Heart left ventricle (tissue), 16 donors: ENCODE results near the gene B4GALNT3. TPM values are rescaled to one million over a fixed set of nuclear protein-coding genes. Genes with fewer than 3 reads are reported as not detected.

Source experiments
- ATAC-seq, 4 donors: fragments of 200-7000 bp; cut with Tn5 transposase; one replicate each; pipeline ENCODE4 v1.9.1; 2020 to 2022; ENCODE audit warnings: moderate library complexity in 4 of 4, mild to moderate bottlenecking in 3 of 4, moderate number of reproducible peaks in 1 of 4
- DNase-seq, 5 donors: peaks; one replicate each; pipeline ENCODE4 v3.0.0-alpha.2; 2020
- H3K27ac ChIP-seq, 12 donors: fragments of 200-600 bp; sonication (generic) in 4 of 12; one replicate each; pipeline versions ENCODE4 v1.5.0 to v1.8.0; 2016 to 2022; ENCODE audit warnings: mild to moderate bottlenecking in 2 of 12
- H3K27me3 ChIP-seq, 9 donors: fragments of 200-600 bp; sonication (generic) in 2 of 9; one replicate each; pipeline versions ENCODE4 v1.5.1 to v1.8.0; 2016 to 2022; ENCODE audit warnings: mild to moderate bottlenecking in 3 of 9
- H3K36me3 ChIP-seq, 9 donors: fragments of 200-600 bp; sonication (generic) in 2 of 9; one replicate each; pipeline versions ENCODE4 v1.5.0 to v1.8.0; 2018 to 2022; ENCODE audit warnings: mild to moderate bottlenecking in 2 of 9
- H3K4me1 ChIP-seq, 12 donors: fragments of 200-600 bp; sonication (generic) in 4 of 12; one replicate each; pipeline versions ENCODE4 v1.5.0 to v1.8.0; 2016 to 2022; ENCODE audit warnings: mild to moderate bottlenecking in 3 of 12
- H3K4me3 ChIP-seq, 12 donors: fragments of 200-600 bp; sonication (generic) in 4 of 12; one replicate each; pipeline versions ENCODE4 v1.5.0 to v1.8.0; 2017 to 2022; ENCODE audit warnings: mild to moderate bottlenecking in 9 of 12, moderate library complexity in 4 of 12
- H3K9me3 ChIP-seq, 12 donors: fragments of 200-600 bp; sonication (generic) in 4 of 12; one replicate each; pipeline versions ENCODE4 v1.5.0 to v1.8.0; 2016 to 2022; ENCODE audit warnings: mild to moderate bottlenecking in 1 of 12
- CTCF ChIP-seq, 12 donors: fragments of 200-600 bp; sonication (generic) in 4 of 12; IDR thresholded peaks; one replicate each; pipeline versions ENCODE4 v1.5.0 to v1.8.0; 2018 to 2022; ENCODE audit warnings: antibody characterized with exemption in 12 of 12, mild to moderate bottlenecking in 5 of 12
- POLR2A ChIP-seq, 2 donors: fragments of 450-650 bp; IDR thresholded peaks; one replicate each; pipeline ENCODE4 v1.6.1; 2017; ENCODE audit warnings: antibody characterized with exemption in 2 of 2, mild to moderate bottlenecking in 2 of 2, moderate library complexity in 2 of 2
- WGBS, 4 donors: extraction: QIAGEN DNeasy Blood & Tissue Kit in 2 of 4; methylation state at CpG; one replicate each; pipeline versions ENCODE4 v1.1.5 to v1.1.7; 2013 to 2018; 5-methylcytosine and 5-hydroxymethylcytosine counted together
- intact Hi-C, 10 donors: fragments of 100-400 bp; cut with DNase I; formaldehyde crosslinking; loops; one replicate each; pipeline versions ENCODE4 v1.11.1 to v1.14.2; 2022
- polyA plus RNA-seq, 2 donors: library from polyadenylated mRNA; stranded (reverse); fragments of 200-250 nt; gene quantifications; one replicate each; pipeline ENCODE4 v1.2.3, GENCODE V29; 2013
- total RNA-seq, 9 donors: library from RNA; depleted of rRNA in 2 of 9; stranded (reverse); fragments of >200 nt in 2 of 9; fragmentation: NEBNext Ultra II Directional in 3 of 9; extraction: Animal tissue kit (Norgen Biotek cat#: 25700) in 3 of 9; gene quantifications; one replicate each; pipeline versions ENCODE4 v1.1.0 to v1.2.4, GENCODE V29; 2016 to 2023
- donor health status: ischemic (EF 13 %, LVEDD 7.1; RV severe dilation, severe dysfunction).
- donor health status: healthy with polysubstance abuse.
- donor health status: DM: no; HTN: yes; CAD: no.
- donor health status: DM: no; HTN: no; CAD: no.
- donor health status: ischemic (EF 25% LVEDD 6.9; RV normal size, moderate dysfunction).
- donor health status: ischemic (EF 25% LVEDD 5.7; RV mildly dilated, moderate dysfunction).
- donor health status: healthy.
- donor health status: DM: yes; HTN: yes; CAD: no.
- donor health status: ischemic (EF 35%, LVEDD 5.7; RV mildly dilated, moderate dysfunction).
- donor health status: nonischemic (EF 11% LVEDD 7.7; RV severe dilation, severe dysfunction).
- donor health status: DM: yes; HTN: yes; CAD: no.
- donor health status: PGD.
- donor health status: ischemic (EF 29% LVEDD 5.4; RV normal size, mild dysfunction).
- donor health status: nonischemic (EF 23%, LVEDD 6.1; RV moderate dilation, normal function).

Gene B4GALNT3
- total and polyA plus RNA-seq, 11 donors: 19.3 to 59.4 (median 34.1) TPM

DNA sequence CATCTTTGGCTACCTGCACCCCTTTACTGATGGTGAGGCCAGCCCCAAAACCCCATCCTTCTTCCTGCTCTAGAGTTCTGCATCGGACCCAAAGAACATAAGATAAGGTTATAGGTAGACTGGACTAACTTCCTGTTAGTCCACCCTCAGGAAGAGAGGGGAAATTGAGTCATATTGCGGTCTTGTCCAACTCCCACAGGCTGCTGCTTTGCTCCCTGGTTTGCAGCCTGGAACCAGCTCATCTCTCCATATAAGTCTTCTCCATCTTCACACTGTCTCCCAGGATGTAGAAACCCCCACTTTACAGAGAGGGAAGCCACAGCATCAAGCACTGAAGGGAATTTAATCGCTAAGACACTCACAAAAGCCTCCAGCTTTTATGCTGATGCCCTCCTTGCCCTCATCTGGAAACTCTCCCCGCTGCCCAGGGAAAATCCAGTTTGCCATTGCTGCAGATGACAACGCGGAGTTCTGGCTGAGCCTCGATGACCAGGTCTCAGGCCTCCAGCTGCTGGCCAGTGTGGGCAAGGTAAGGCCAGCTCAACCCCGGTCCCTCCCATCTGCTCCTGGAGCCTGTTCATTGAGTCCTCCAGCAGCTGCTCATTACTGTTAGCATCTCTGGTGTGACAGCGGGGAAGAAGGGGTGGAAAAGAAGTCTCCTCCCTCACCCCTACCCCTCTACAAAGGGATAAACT is 85.3 kb downstream of the B4GALNT3 start:
- Histone ChIP-seq H3K27me3 (peaks cover 0 to 13% (median 6%) of the 10 kb centered on the region in 9 donors), H3K36me3 (no peaks in the 10 kb centered on the region), H3K9me3 (no peaks in the 10 kb centered on the region), H3K4me3 (no peak overlapping the region), H3K4me1 (peaks cover 0 to 51% (median 18%) of the 10 kb centered on the region in 12 donors), H3K27ac (no peak overlapping the region)
- 76 to 80% (median 78%) methylated on average over 8 to 9 of the region's 9 CpGs for WGBS, 4 donors
- TF ChIP-seq POLR2A (IDR thresholded peaks at IDR 0.05) (no peak), CTCF (IDR thresholded peaks at IDR 0.05) (no peak)
- DNase-seq (peak in 1 of 5 donors; percentile 13), ATAC-seq (no peak)
- intact Hi-C loops: loop anchor here in 7 of 10 donors (5.0 to 10.0 kb wide), 3 partner anchors 43 to 103 kb away; no protein-coding TSS in a partner anchor

DNA sequence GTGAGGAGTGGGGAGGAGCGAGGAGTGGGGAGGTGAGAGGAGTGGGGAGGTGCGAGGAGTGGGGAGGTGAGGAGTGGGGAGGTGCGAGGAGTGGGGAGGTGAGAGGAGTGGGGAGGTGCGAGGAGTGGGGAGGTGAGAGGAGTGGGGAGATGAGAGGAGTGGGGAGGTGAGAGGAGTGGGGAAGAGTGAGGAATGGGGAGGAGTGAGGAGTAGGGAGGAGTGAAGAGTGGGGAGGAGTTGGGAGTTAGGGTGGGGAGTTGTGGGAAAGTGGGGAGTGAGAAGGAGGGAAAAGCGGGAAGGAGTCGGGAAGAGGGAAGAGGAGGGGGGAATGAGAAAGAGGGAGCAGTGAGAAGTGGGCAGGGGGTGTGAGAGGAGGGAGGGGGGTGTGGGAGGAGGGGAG is 86.1 kb downstream of the B4GALNT3 start:
- DNase-seq: peak in 1 of 5 donors; percentile 13
- 71 to 82% (median 79%) methylated on average over 6 of the region's 6 CpGs for WGBS, 4 donors
- no peaks in the 10 kb centered on the region for H3K9me3 ChIP-seq
- TF ChIP-seq POLR2A (IDR thresholded peaks at IDR 0.05) (no peak), CTCF (IDR thresholded peaks at IDR 0.05) (no peak)
- intact Hi-C loops: loop anchor here (2.0 to 10.0 kb wide), 8 partner anchors 44 to 104 kb away; no protein-coding TSS in a partner anchor
- H3K4me1 ChIP-seq: peaks cover 0 to 58% (median 18%) of the 10 kb centered on the region in 12 donors
- no peaks in the 10 kb centered on the region for H3K36me3 ChIP-seq
- no peak for ATAC-seq
- H3K4me3 ChIP-seq: no peak overlapping the region
- no peak overlapping the region for H3K27ac ChIP-seq
- peaks cover 0 to 13% (median 6%) of the 10 kb centered on the region in 9 donors for H3K27me3 ChIP-seq

- Histone ChIP-seq H3K9me3 (no peaks in the 10 kb centered on the region), H3K27ac (peak overlapping the region in 1 of 12 donors; percentile 45), H3K36me3 (no peaks in the 10 kb centered on the region), H3K4me1 (peaks cover 0 to 58% (median 20%) of the 10 kb centered on the region in 12 donors), H3K4me3 (no peak overlapping the region), H3K27me3 (peaks cover 0 to 13% (median 6%) of the 10 kb centered on the region in 9 donors)
- ATAC-seq (no peak), DNase-seq (peak in 2 of 5 donors; percentile 33 to 61)
- intact Hi-C loops: loop anchor here (2.0 to 10.0 kb wide), 8 partner anchors 44 to 104 kb away; no protein-coding TSS in a partner anchor
- no peak for TF ChIP-seq POLR2A (IDR thresholded peaks at IDR 0.05)
- no peak for TF ChIP-seq CTCF (IDR thresholded peaks at IDR 0.05)
- WGBS, 4 donors: 71 to 75% (median 73%) methylated on average over 39 to 41 of the region's 41 CpGs
Measured at GRCh38 chr12:546265-546919, 86.7 kb downstream of the B4GALNT3 start.
